ENCODE results near the gene SCLY. TPM values are rescaled to one million over a fixed set of nuclear protein-coding genes. Genes with fewer than 3 reads are reported as not detected.

Gene SCLY
- total RNA-seq, 1 experiment from 2014 or later: 21.7 TPM

GRCh38 chr2:238063414-238064189 is 2.8 kb downstream of the SCLY start:
- Mint-ChIP-seq H3K27ac (ENCODE audit: unreplicated experiment) (no peak overlapping the region), H3K4me3 (ENCODE audit: unreplicated experiment) (peak overlapping the region; percentile 24), H3K27me3 (ENCODE audit: insufficient read depth, unreplicated experiment) (no peaks in the 10 kb centered on the region), H3K36me3 (ENCODE audit: insufficient read depth, unreplicated experiment) (peaks cover 9% of the 10 kb centered on the region), H3K4me1 (ENCODE audit: low read depth, unreplicated experiment) (peaks cover 20% of the 10 kb centered on the region), H3K9me3 (ENCODE audit: unreplicated experiment) (peaks cover 9% of the 10 kb centered on the region)
- Histone ChIP-seq H3K9me3 (no peaks in the 10 kb centered on the region), H3K4me3 (ENCODE audit: low read depth, low read length) (no peak overlapping the region), H3K36me3 (ENCODE audit: control insufficient read depth, insufficient read depth, low read length) (no peaks in the 10 kb centered on the region; the same call in 1 of the 2 replicates), H3K4me1 (peaks cover 13% of the 10 kb centered on the region), H3K27me3 (replicated peaks; ENCODE audit: control insufficient read depth, insufficient read depth, low read length) (no peaks in the 10 kb centered on the region)
- no peak for TF ChIP-seq CTCF (IDR thresholded peaks at IDR 0.05; ENCODE audit: insufficient read depth in 1 of 2, low read depth in 1 of 2, low read length in 1 of 2, severe bottlenecking in 1 of 2, unreplicated experiment in 1 of 2)
- intact Hi-C loops (cut with micrococcal nuclease; ENCODE audit: unreplicated experiment): no loop called here
- DNase-seq: peak in 1 of 2 experiments; percentile 16
- no TSS peak for BruUV-seq (replicated peaks)
- ChIA-PET POLR2A (no interaction called here), CTCF (no interaction called here)

GRCh38 chr2:238064376-238064775 is 3.6 kb downstream of the SCLY start:
- Histone ChIP-seq H3K9me3 (no peaks in the 10 kb centered on the region), H3K4me3 (ENCODE audit: low read depth, low read length) (no peak overlapping the region), H3K4me1 (peaks cover 11% of the 10 kb centered on the region), H3K27me3 (replicated peaks; ENCODE audit: control insufficient read depth, insufficient read depth, low read length) (no peaks in the 10 kb centered on the region), H3K36me3 (ENCODE audit: control insufficient read depth, insufficient read depth, low read length) (no peaks in the 10 kb centered on the region; the same call in 1 of the 2 replicates)
- BruUV-seq (replicated peaks): no TSS peak
- CTCF ChIA-PET: no interaction called here
- no peak for TF ChIP-seq CTCF (IDR thresholded peaks at IDR 0.05; ENCODE audit: insufficient read depth in 1 of 2, low read depth in 1 of 2, low read length in 1 of 2, severe bottlenecking in 1 of 2, unreplicated experiment in 1 of 2)
- intact Hi-C loops (cut with micrococcal nuclease; ENCODE audit: unreplicated experiment): no loop called here
- no peak overlapping the region for H3K27ac Mint-ChIP-seq (ENCODE audit: unreplicated experiment)
- peaks cover 16% of the 10 kb centered on the region for H3K4me1 Mint-ChIP-seq (ENCODE audit: low read depth, unreplicated experiment)
- POLR2A ChIA-PET: no interaction called here
- DNase-seq: no peak
- H3K27me3 Mint-ChIP-seq (ENCODE audit: insufficient read depth, unreplicated experiment): no peaks in the 10 kb centered on the region
- peaks cover 11% of the 10 kb centered on the region for H3K36me3 Mint-ChIP-seq (ENCODE audit: insufficient read depth, unreplicated experiment)
- peaks cover 3% of the 10 kb centered on the region for H3K9me3 Mint-ChIP-seq (ENCODE audit: unreplicated experiment)
- no peak overlapping the region for H3K4me3 Mint-ChIP-seq (ENCODE audit: unreplicated experiment)

GRCh38 chr2:238065071-238065846 is 4.5 kb downstream of the SCLY start:
- Mint-ChIP-seq H3K27ac (ENCODE audit: unreplicated experiment) (no peak overlapping the region), H3K36me3 (ENCODE audit: insufficient read depth, unreplicated experiment) (peaks cover 18% of the 10 kb centered on the region), H3K4me1 (ENCODE audit: low read depth, unreplicated experiment) (peaks cover 9% of the 10 kb centered on the region), H3K4me3 (ENCODE audit: unreplicated experiment) (no peak overlapping the region), H3K27me3 (ENCODE audit: insufficient read depth, unreplicated experiment) (no peaks in the 10 kb centered on the region), H3K9me3 (ENCODE audit: unreplicated experiment) (no peaks in the 10 kb centered on the region)
- no peaks in the 10 kb centered on the region for H3K9me3 ChIP-seq
- POLR2A ChIA-PET: no interaction called here
- intact Hi-C loops (cut with micrococcal nuclease; ENCODE audit: unreplicated experiment): no loop called here
- H3K4me1 ChIP-seq: peaks cover 6% of the 10 kb centered on the region
- no peak for DNase-seq
- H3K36me3 ChIP-seq (ENCODE audit: control insufficient read depth, insufficient read depth, low read length): no peaks in the 10 kb centered on the region; the same call in 1 of the 2 replicates
- CTCF ChIA-PET: no interaction called here
- H3K27me3 ChIP-seq (replicated peaks; ENCODE audit: control insufficient read depth, insufficient read depth, low read length): no peaks in the 10 kb centered on the region
- no TSS peak for BruUV-seq (replicated peaks)
- no peak for TF ChIP-seq CTCF (IDR thresholded peaks at IDR 0.05; ENCODE audit: insufficient read depth in 1 of 2, low read depth in 1 of 2, low read length in 1 of 2, severe bottlenecking in 1 of 2, unreplicated experiment in 1 of 2)
- no peak overlapping the region for H3K4me3 ChIP-seq (ENCODE audit: low read depth, low read length)

Measured in Caco-2 (cell line).